ENCODE data around the gene ROBO2.
A peak's percentile ranks its signal among the peaks of the same experiment; 100 is the strongest.

The ROBO2 gene

DNA sequence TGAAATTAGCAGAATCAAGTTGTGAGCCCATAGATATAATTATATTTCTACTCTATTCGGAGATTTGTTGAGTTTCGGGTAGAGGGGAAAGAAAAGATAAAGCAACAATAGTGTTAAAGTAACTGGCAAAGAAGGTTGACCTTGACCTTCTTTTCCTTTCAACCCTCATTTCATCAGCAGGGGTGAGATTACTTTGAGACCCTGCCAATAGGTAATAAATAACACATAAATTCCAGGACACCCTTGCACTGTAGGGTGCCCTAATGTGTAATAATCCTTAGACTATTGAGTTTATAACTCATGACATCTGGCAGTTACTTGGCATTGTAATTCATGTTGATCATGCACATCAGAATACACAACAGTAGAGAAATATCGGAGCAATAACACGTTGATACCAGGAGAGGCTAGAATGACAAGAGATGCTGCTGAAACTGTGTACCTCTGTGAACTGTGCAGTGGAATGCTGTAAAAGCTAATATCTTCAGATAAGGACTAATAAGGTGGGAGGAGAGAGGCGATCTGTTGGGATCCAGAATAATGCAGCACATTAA is 426.7 kb downstream of the ROBO2 start:
- TF ChIP-seq, protein P1, sequence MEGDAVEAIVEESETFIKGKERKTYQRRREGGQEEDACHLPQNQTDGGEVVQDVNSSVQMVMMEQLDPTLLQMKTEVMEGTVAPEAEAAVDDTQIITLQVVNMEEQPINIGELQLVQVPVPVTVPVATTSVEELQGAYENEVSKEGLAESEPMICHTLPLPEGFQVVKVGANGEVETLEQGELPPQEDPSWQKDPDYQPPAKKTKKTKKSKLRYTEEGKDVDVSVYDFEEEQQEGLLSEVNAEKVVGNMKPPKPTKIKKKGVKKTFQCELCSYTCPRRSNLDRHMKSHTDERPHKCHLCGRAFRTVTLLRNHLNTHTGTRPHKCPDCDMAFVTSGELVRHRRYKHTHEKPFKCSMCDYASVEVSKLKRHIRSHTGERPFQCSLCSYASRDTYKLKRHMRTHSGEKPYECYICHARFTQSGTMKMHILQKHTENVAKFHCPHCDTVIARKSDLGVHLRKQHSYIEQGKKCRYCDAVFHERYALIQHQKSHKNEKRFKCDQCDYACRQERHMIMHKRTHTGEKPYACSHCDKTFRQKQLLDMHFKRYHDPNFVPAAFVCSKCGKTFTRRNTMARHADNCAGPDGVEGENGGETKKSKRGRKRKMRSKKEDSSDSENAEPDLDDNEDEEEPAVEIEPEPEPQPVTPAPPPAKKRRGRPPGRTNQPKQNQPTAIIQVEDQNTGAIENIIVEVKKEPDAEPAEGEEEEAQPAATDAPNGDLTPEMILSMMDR (IDR thresholded peaks at IDR 0.05; ENCODE audit: insufficient read depth, missing control alignments) = no peak
- FAIRE-seq (no peak), DNase-seq (ENCODE audit: insufficient read length, low spot score) (no peak)

DNA sequence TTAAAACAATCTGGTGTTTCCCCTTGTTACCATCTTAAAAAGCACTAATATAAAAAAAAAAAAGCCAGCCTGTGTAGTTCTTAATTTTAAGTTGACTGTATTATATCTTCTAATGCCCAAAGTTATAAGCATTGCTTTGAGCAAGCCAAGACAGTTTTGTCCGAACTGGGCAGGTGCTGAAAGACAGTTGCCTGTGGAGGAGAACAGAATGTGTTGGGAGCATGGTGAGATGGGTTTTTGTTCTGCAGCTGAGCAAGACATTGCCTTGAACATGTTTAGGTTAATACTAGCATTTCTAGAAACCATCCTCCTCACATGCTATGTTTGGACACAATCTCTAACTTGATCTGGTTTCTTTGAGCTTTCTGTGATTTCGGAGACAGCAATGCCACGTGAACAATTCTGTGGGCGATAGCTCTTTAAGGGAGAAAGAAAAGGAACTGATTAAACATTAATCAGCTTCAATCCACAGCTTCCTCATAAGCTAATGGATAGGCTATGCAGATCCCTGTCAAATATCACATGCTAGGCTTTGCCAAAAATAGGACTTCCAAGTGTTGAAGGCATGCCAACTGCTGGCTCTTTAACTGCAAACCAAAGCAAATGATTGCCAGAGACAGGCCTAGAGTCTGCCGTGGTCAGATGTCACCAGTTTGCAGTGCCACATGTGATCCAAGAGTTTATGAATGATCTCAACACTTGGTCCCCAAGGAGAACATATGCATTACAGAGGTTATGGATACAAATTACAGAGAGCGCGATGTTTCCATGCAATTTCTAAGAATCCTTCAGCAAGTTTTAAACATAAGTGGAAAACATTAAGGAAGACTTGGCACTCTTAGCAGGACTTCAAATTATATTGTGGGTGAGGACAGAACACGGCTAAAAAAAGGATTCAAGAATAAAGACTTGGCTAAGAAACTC is 428.1 kb downstream of the ROBO2 start:
- TF ChIP-seq, protein P1 (IDR thresholded peaks at IDR 0.05; ENCODE audit: insufficient read depth, missing control alignments) = no peak
- peak; percentile 51 for FAIRE-seq
- no peak for DNase-seq (ENCODE audit: insufficient read length, low spot score)

DNA sequence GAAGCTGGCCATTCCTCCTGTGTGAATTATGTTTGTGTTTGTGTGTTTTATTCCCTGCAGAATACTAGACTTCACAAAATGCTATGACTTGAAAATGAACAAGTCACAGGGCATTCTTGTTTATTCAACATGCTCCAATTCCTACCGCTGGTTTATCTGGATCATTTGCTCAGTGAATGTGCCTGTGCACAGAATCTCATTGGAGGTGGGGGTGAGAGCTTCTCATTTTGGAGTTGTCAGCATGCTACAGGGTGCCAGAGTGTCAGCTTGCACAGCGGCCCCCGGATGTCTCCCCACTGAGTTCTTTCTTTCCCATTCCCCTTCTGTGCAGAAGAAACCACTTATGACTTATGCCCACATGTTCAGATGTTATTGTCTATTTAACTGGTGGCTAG is 428.7 kb downstream of the ROBO2 start:
- TF ChIP-seq, protein P1 (IDR thresholded peaks at IDR 0.05; ENCODE audit: insufficient read depth, missing control alignments) = no peak
- no peak for FAIRE-seq
- DNase-seq (ENCODE audit: insufficient read length, low spot score) = no peak

DNA sequence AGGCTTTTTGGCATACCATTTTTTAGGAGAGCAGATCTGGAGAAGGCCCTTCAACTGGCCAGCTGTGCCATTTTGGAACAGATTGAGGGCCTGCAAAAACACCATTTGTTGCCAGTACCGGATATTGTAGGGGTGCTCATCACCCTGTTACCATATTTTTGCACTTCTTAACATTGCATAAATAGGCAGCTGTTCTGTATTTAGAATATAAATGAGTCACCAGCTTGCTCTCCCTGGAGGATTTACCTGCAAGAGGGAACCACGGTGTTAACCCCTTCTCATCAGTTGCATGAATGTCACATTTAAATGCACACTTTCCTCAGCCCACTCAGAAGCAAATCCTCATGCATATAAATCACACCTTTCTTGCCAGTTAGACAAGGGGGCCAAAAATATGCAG is 435.6 kb downstream of the ROBO2 start:
- no peak for DNase-seq (ENCODE audit: insufficient read length, low spot score)
- FAIRE-seq = no peak
- TF ChIP-seq, protein P1 (IDR thresholded peaks at IDR 0.05; ENCODE audit: insufficient read depth, missing control alignments) = no peak

DNA sequence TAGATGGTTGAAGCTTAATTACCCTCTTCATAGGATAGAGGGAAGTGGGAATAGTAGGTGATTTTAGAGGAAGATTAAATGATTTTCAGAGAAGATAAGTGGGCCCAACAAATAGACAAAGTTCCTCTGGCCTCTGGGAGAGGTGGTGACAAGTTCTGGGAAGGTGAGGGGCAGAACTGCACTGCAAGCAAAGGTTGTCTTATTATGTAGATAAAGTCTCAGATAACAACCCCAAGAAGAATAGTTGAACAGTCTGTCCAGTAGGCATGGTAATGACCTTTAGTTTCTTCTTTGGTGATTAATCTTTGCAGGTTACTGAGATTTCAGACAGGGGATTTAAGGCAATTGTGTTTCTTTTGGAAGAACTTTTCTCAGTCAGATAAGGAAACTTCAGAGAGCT is 439.1 kb downstream of the ROBO2 start:
- DNase-seq (ENCODE audit: insufficient read length, low spot score) (no peak), FAIRE-seq (no peak)
- TF ChIP-seq, protein P1 (IDR thresholded peaks at IDR 0.05; ENCODE audit: insufficient read depth, missing control alignments) = no peak

DNA sequence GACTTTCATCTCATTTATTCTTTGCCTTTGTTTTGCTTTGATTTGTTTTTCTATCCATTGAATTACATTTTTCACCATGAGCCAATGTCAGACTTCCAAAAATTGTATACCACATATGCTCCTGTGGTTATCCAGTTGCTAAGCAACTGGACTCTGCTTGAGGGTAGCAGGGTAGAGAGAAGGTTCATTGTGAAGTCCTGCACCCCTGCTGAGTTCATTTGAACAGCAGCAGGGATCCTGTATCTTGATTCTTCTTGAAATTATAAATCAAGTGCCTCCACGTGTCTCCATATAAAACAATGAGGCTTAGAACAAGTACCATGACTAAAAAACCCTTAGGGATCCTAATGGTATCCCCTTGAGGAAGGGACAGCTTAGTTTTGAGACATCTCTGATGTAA is 449.3 kb downstream of the ROBO2 start:
- DNase-seq (ENCODE audit: insufficient read length, low spot score) (no peak), FAIRE-seq (no peak)
- TF ChIP-seq, protein P1 (IDR thresholded peaks at IDR 0.05; ENCODE audit: insufficient read depth, missing control alignments) = no peak

DNA sequence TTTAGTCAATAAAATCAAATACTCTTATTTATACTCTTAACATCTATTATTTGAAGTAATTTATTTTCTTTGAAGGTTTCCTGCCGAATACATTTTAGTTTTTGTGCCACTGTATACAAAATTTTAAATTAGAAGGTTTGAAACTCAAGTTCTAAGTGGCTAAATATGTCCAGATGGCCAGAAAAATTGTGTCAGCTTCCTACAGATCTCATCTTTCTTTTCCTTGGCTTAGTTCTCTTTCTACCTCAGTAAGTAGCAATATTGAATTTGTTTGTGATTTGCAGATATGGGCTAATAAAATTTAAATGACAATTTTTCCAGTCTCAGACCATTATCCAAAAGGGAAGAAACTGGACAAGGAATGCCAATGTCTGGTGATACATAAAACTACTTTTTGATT is 452.1 kb downstream of the ROBO2 start:
- TF ChIP-seq, protein P1 (IDR thresholded peaks at IDR 0.05; ENCODE audit: insufficient read depth, missing control alignments) = no peak
- no peak for DNase-seq (ENCODE audit: insufficient read length, low spot score)
- FAIRE-seq = no peak

Data from D721Med (cell line).